Measurements from ENCODE around the gene TEDC1. TPM values are rescaled to one million over a fixed set of nuclear protein-coding genes. Genes with fewer than 3 reads are reported as not detected.

The TEDC1 gene
- polyA plus RNA-seq, 1 of the 3 experiments (the other 2 are of a cell fraction), result 13.4 TPM

- Histone ChIP-seq H3K36me3 (replicated peaks in 1 of 2; ENCODE audit: control insufficient read depth in 1 of 2, insufficient read depth in 2 of 2, low read length in 1 of 2) (peaks cover 0 to 2% of the 10 kb centered on the region in 2 experiments), H3K79me2 (ENCODE audit: insufficient read depth) (no peaks in the 10 kb centered on the region), H3K9me2 (no peaks in the 10 kb centered on the region), H3K27me3 (ENCODE audit: insufficient read depth) (no peaks in the 10 kb centered on the region), H4K20me1 (ENCODE audit: insufficient read depth) (no peaks in the 10 kb centered on the region), H3K4me1 (ENCODE audit: control insufficient read depth in 1 of 2, insufficient read depth in 2 of 2, low read depth in 1 of 2, low read length in 1 of 2) (peaks cover 4 to 17% of the 10 kb centered on the region in 2 experiments; a peak in 2 of 4 replicates), H3F3A (replicated peaks; ENCODE audit: insufficient read depth) (peaks cover 6% of the 10 kb centered on the region), H3K27ac (ENCODE audit: low read depth in 2 of 2, low read length in 1 of 2) (no peak overlapping the region), H3K4me3 (ENCODE audit: low read depth in 2 of 2, low read length in 1 of 2) (no peak overlapping the region), H2AFZ (ENCODE audit: low read depth) (no peak overlapping the region), H3K9ac (no peak overlapping the region), H3K4me2 (no peak overlapping the region), H3K9me3 (no peaks in the 10 kb centered on the region)
- no peak for DNase-seq
- ChIA-PET CTCF (interaction anchor here (2.2 to 5.8 kb wide), 4 partner anchors 39 to 160 kb away, joined by 6 to 61 read pairs (median 26); partner anchors contain the start of gene TEDC1), POLR2A (no interaction called here)
- WGBS (ENCODE audit: low lambda C conversion rate), result 97% methylated on average over 12 of the region's 19 CpGs
- no peak for TF ChIP-seq CTCF (IDR thresholded peaks at IDR 0.05)
- TF ChIP-seq CHD2 (IDR thresholded peaks at IDR 0.05; ENCODE audit: low read length, partially characterized antibody), result no peak
- TF ChIP-seq SMC3 (IDR thresholded peaks at IDR 0.05; ENCODE audit: low read depth, low read length), result no peak
- TF ChIP-seq RXRA (IDR thresholded peaks at IDR 0.05; ENCODE audit: borderline replicate concordance, low read depth), result no peak
- no peak for TF ChIP-seq EP300 (IDR thresholded peaks at IDR 0.05; ENCODE audit: borderline replicate concordance in 1 of 2, low read depth in 1 of 2, low read length in 1 of 2)
- no peak for TF ChIP-seq PBX3 (IDR thresholded peaks at IDR 0.05)
- TF ChIP-seq USF2 (IDR thresholded peaks at IDR 0.05; ENCODE audit: borderline replicate concordance, low read depth, low read length), result no peak
Observed at GRCh38 chr14:105530285-105531087, 39.4 kb downstream of the TEDC1 start.

GRCh38 chr14:105531088-105531893 lies 40.2 kb downstream of the TEDC1 start:
- Histone ChIP-seq H3K4me3 (ENCODE audit: low read depth in 2 of 2, low read length in 1 of 2) (no peak overlapping the region), H3K4me1 (ENCODE audit: control insufficient read depth in 1 of 2, insufficient read depth in 2 of 2, low read depth in 1 of 2, low read length in 1 of 2) (peaks cover 4 to 14% of the 10 kb centered on the region in 2 experiments; a peak in 2 of 4 replicates), H3F3A (replicated peaks; ENCODE audit: insufficient read depth) (no peaks in the 10 kb centered on the region), H3K36me3 (replicated peaks in 1 of 2; ENCODE audit: control insufficient read depth in 1 of 2, insufficient read depth in 2 of 2, low read length in 1 of 2) (peaks cover 0 to 2% of the 10 kb centered on the region in 2 experiments), H3K9ac (no peak overlapping the region), H4K20me1 (ENCODE audit: insufficient read depth) (no peaks in the 10 kb centered on the region), H3K27me3 (ENCODE audit: insufficient read depth) (no peaks in the 10 kb centered on the region), H3K27ac (ENCODE audit: low read depth in 2 of 2, low read length in 1 of 2) (no peak overlapping the region), H3K4me2 (no peak overlapping the region), H3K9me3 (no peaks in the 10 kb centered on the region), H3K79me2 (ENCODE audit: insufficient read depth) (no peaks in the 10 kb centered on the region), H2AFZ (ENCODE audit: low read depth) (no peak overlapping the region), H3K9me2 (no peaks in the 10 kb centered on the region)
- TF ChIP-seq RXRA (IDR thresholded peaks at IDR 0.05; ENCODE audit: borderline replicate concordance, low read depth) (no peak), JUND (IDR thresholded peaks at IDR 0.05) (no peak)
- 90% methylated on average over 21 of the region's 30 CpGs for WGBS (ENCODE audit: low lambda C conversion rate)
- no peak for DNase-seq
- ChIA-PET POLR2A (no interaction called here), CTCF (interaction anchor here (0.9 to 2.3 kb wide), 3 partner anchors 50 to 163 kb away, joined by 4 to 8 read pairs (median 6); no protein-coding TSS in a partner anchor)

All from SK-N-SH (cell line).